ENCODE data around the gene CENPT.
"Not testable (repeated sequence)": the region's sequence is repeated elsewhere in the genome, so short reads cannot be mapped to it uniquely, and the experiment has no call there.

Gene CENPT

GRCh38 chr16:67846063-67846319 is 1.5 kb downstream of the CENPT start:
- no peak for DNase-seq

DNA sequence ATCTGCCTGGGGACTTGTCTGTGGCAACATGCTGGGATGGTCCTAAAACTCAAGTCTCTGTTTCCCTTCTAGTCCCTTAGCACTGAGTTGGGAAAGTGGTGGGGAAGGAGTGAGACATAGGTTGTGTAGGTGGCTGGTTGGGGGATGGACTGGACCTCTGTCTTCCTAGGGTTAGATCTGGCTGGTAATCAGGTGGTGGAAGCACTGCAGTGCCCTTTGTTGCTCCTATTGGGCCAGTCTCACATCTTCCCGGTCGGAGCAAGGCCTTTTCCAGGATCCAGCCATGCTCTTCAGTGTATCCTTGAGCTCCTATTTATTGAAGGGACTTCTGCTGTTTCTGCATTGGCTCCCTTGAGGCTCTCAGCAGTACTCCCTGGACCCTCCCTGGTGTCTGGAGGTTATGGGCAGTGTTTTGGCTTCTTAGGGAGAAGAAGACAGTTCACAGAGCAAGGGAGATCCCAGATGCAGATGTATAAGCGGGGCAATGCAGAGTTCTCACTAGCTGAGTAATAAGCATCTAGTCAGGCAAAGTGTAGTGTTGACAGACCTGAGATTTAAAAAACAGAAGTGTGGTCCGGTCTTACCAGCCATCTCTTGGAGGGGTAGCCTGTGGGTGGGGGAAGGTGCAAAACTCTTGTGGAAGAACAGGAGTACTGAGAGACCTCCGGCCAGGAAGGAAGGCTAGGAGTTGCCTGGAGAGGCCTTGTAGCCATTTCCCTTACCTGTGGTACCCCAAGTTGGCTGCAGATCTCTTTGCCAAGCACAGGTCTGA is 2.0 kb downstream of the CENPT start:
- no peak for DNase-seq

GRCh38 chr16:67844497-67844896 is 3.0 kb downstream of the CENPT start:
- DNase-seq = no peak

DNA sequence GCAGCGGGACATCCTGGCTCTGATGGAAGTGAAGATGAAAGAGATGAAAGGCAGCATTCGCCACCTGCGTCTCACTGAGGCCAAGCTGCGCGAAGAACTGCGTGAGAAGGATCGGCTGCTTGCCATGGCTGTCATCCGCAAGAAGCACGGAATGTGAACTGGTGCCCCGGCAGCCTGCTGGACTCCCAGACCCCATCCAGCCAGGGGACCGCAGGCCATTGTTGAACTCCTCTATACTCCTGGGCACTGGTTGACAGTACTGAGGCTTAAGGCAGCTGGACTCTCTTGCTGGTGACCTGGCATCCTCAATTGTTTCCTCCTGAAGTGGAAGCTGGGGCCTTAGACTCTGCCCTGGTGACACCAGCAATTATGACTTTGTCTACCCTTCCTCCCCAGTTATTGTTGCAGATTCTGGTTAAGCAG is 4.1 kb downstream of the CENPT start:
- DNase-seq = no peak

GRCh38 chr16:67842509-67843342 is 4.8 kb downstream of the CENPT start:
- peak; percentile 86 for DNase-seq

- DNase-seq = peak; percentile 98
Measured at GRCh38 chr16:67841816-67842508, 5.5 kb downstream of the CENPT start, which contains the start of gene THAP11. THAP11 (plus strand) TSS chr16:67842320; CDS start chr16:67842555, 235 bp downstream.

DNA sequence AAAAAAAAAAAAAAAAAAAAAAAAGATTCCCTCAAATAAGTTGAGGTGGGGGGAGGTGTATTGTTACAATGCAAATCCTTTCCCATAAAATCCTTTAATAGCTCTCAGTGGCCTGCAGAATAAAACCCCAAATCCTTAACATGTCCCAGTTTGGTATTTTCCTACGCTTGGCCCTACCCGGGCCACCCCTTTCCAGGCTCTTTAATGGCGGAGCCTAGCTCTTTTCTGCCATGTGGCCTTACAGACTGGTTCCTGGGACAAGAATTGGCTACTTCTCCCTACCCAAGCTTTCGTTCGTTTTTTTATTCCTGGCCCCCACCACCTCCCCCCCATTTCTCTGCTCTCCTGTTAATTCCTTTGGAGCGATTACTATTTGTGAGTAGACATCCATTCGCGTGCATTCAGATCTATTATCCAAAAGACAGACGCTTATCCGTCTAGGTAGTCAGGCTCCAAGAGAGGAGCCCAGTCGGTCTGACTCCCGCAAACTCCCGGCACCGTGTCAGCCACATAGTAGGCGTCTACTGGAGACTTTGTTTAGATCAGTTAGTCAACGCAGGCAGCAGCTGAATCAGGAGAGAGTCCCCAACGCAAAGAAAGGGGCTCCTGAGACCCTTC is 6.2 kb downstream of the CENPT start:
- no peak for DNase-seq

DNA sequence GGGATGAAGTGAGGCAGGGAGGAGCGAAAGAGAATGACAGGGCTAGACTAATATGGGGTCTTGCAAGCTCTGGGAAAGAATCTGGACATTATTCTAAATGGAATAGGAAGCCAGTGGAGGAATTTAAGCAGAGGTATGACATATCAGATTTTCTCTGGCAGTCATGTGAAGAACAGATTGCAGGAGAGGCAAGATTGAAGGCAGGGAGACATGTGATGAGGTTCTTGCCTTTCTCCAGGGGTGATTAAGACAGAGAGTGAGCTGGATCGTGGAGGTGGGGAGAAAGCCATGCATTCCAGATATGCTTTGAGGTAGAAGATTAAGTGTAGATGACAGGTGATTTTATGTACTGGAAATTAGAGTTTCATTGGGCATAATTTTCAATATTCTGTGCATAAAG is 9.7 kb downstream of the CENPT start:
- no peak for DNase-seq

- not testable (repeated sequence) for DNase-seq
Measured at GRCh38 chr16:67837190-67837589, 10.3 kb downstream of the CENPT start.

- DNase-seq = no peak
Measured at GRCh38 chr16:67834242-67834614, 13.3 kb downstream of the CENPT start.

- peak; percentile 97 for DNase-seq
Measured at GRCh38 chr16:67833415-67834241, 13.9 kb downstream of the CENPT start.

- DNase-seq = no peak
Measured at GRCh38 chr16:67833030-67833414, 14.5 kb downstream of the CENPT start.

DNA sequence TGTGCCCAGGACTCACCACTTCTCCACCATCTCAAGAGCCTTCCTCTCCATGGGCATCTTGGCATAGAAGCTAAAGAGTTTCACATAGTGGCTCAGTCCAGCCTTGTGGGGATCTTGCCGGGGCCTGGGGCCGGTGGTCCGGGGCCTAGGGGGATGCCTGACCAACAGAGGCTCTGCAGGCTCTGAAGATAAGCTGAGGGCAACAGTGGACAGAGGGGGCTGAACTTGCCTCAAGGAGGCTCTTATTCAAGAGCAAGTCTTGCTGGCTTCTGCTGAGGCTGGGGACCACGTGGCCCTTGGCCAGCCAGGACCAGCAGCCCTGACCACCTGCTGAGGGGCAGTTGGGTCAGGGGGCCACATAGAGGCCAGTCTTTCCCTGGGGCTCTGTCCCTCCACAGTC is 18.8 kb downstream of the CENPT start:
- DNase-seq = no peak

DNA sequence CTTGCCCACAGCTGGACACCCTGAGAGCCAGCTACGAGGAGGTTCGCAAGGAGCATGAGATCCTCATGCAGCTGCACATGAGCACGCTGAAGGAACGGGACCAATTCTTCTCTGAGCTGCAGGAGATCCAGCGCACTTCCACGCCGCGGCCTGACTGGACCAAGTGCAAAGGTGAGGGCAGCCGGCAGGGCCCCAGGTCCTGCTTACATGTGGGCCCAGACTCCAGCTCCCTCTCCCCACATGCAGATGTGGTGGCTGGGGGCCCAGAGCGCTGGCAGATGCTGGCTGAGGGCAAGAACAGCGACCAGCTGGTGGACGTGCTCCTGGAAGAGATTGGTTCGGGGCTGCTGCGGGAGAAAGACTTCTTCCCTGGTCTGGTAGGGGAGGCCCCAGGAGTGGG is 21.6 kb downstream of the CENPT start:
- no peak for DNase-seq

DNA sequence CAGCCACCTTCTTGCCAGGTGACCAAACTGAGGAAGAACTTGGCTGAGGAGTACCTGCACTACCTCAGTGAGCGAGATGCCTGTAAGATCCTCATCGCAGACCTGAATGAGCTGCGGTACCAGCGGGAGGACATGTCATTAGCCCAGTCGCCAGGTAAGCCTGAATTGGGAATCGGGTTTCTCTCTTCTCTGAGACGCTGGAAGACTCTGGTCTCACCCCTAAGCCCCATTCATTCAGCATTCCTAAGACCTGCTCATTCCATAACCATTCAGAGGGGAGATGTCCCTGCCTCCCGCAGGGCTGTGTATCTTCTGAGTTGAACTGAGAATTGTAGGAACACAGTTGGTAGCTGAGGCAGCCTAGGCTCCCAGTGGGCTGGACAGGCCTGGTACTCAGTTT is 22.4 kb downstream of the CENPT start:
- no peak for DNase-seq

DNA sequence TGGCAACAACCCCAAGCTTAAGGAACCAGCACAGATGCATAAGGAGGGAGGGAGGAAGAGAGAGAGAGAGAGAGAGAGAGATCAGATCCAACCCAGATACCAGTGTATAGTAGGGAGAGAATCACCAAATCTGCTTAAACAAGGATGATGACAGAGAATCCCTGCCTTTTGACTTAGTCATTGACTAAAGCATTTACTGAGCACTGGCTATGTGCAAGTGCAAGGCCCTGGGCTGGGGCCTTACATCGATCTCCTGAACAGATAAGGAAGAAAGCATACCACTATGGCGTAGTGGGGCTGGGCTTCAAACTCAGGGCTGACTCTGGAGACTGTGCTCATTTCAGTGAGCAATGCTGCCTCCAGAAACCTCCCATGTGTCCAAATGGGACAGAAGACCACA is 25.0 kb downstream of the CENPT start:
- DNase-seq = no peak

- DNase-seq = no peak
Measured at GRCh38 chr16:67820608-67821259, 26.8 kb downstream of the CENPT start.

- DNase-seq = no peak
Measured at GRCh38 chr16:67814567-67814966, 32.9 kb downstream of the CENPT start.

DNA sequence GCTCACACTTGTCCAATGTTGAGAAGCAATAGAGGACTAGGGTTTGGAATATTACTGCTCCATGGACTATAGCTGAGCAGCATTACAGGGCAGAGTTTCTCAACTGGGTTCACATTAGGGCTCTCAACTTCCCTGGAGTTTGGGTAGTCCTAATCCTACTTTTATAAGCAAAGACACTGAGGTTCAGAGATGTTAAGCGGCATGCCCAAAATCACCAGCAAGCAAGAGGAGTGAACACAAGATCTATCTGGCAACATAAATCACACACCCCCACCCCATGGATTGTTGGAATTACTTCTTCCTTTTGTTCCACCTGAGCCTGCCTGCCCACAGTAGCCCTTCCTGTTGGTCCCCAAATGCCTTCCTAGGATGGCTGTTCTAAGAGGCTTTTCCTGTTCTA is 35.6 kb downstream of the CENPT start:
- DNase-seq = no peak

DNA sequence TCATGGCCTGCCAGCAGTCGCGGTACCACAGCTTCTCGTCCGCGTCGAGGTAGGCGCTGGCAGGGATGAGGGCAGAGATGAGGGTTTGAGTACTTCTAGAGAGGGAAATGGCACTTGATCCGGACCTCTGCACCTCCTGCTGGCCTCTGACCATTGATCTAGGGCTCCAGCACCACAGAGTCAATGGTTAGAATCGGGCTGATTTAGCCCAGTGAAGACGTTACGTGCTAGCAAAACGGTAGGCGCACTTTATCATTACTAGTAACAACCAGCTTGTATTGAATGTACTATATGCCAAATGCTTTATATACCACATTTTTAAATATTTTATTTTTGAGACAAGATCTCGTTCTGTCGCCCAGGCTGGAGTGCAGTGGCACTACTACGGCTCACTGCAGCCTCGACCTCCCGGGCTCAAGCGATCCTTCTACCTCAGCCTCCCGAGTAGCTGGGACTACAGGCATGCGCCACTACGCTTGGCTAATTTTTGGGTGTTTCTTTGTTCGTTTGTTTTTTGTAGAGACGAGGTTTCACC is 40.3 kb downstream of the CENPT start:
- no peak for DNase-seq

DNA sequence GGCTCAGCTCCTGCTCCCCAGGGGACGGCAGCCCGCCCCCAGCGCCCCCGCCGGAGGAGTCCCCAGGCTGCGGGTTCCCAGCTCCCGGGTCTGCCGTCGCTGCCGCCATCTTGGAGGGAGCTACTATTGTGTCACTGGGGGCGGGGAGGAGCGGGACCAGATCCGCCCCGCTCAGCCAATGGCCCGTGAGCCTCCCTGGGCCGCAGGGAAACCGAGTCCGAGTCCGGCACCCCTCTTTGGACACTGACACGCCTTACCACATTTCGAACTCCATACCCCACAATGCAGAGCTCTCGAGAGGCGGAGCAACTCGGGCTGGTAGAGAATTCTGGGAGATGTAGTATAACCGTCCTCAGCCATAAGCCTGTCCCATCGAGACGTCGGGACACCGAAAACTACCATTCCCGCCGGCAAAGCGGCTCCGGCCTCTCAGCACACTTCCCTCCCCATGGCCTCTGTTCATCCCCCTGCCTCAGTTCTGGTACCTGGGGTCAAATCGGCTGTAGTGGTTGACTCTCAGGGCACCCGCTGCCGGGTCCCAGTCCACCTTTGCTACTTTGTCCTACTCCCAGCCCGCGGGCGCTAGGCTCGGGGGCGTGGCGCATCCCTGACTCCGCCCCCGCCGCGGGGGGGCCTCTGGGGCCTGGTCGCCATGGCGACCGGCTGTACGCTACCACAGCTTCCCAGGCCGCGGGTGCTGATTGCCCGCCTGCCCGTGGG is 40.9 kb downstream of the CENPT start, which contains the start of the genes RANBP10 and TSNAXIP1:
Gene RANBP10, minus strand, starts transcription at position 133 of the 720 bp plus-strand sequence. Its CDS starts 24 bp downstream, at position 109.
Gene TSNAXIP1, plus strand, starts transcription at position 462 of the 720 bp plus-strand sequence. CDS start 261 bp downstream, outside the sequence.
- peak; percentile 99 for DNase-seq

Measured in activated effector memory CD4-positive, alpha-beta T cell treated with anti-CD3 and anti-CD28 coated beads, Interleukin-2, amount 50 U/mL, for 16 hours (primary cell).